OCI-LY3 (cell line): Measurements from ENCODE around the gene PDZRN3.

Source experiments
- CTCF ChIP-seq: fragments of 200-600, 300-600 bp; sonication (generic); IDR thresholded peaks from 2 replicates; pipeline ENCODE4 v1.5.1; 2014; ENCODE audit warnings: antibody characterized with exemption, low read length, low read depth
- EZH2phosphoT487 ChIP-seq: fragments of 200-600 bp; shearing (Covaris generic); IDR thresholded peaks from 2 replicates; pipeline ENCODE4 v1.6.1; 2018; ENCODE audit warnings: antibody characterized with exemption, mixed run types, low read depth

GRCh38 chr3:73658227-73658626, 33.5 kb upstream of the PDZRN3 start:
- TF ChIP-seq CTCF (no peak), EZH2phosphoT487 (no peak)
